ENCODE results near the gene GSDMA.

GSDMA gene

GRCh38 chr17:39963829-39964228 is 1.0 kb downstream of the GSDMA start:
- no peak for DNase-seq

- no peak for DNase-seq
These were observed 2.4 kb downstream of the GSDMA start for GRCh38 chr17:39965017-39965699.

GRCh38 chr17:39966771-39967170 is 4.0 kb downstream of the GSDMA start:
- DNase-seq = no peak

GRCh38 chr17:39968761-39969160 is 6.0 kb downstream of the GSDMA start:
- DNase-seq = no peak

GRCh38 chr17:39969375-39969774 is 6.6 kb downstream of the GSDMA start:
- DNase-seq = peak; percentile 35 to 50 (median 45)

- no peak for DNase-seq
These were observed 7.4 kb downstream of the GSDMA start for GRCh38 chr17:39970157-39970692.

- DNase-seq = no peak
These were observed 8.3 kb downstream of the GSDMA start for GRCh38 chr17:39971076-39971603.

- peak; percentile 81 to 90 (median 82) for DNase-seq
These were observed 9.5 kb downstream of the GSDMA start for GRCh38 chr17:39972271-39972670.

- no peak for DNase-seq
These were observed 10.7 kb downstream of the GSDMA start for GRCh38 chr17:39973496-39973895.

- DNase-seq = no peak
These were observed 11.6 kb downstream of the GSDMA start for GRCh38 chr17:39974433-39974832.

- no peak for DNase-seq
These were observed 13.0 kb downstream of the GSDMA start for GRCh38 chr17:39975801-39976200.

- peak; percentile 53 to 56 (median 53) for DNase-seq
These were observed 16.3 kb downstream of the GSDMA start for GRCh38 chr17:39979016-39979670.

- peak in 2 of 3 donors; percentile 19 to 41 for DNase-seq
These were observed 17.1 kb downstream of the GSDMA start for GRCh38 chr17:39979893-39980350.

GRCh38 chr17:39980351-39981206 is 17.8 kb downstream of the GSDMA start, which contains the start of gene PSMD3:
Gene PSMD3, plus strand, starts transcription at chr17:39980807. Its CDS starts 164 bp downstream, at chr17:39980971.
- DNase-seq = peak; percentile 98 to 100 (median 100)

- no peak for DNase-seq
These were observed 18.5 kb downstream of the GSDMA start for GRCh38 chr17:39981207-39981741.

GRCh38 chr17:39981766-39982375 is 19.1 kb downstream of the GSDMA start:
- peak in 1 of 3 donors; percentile 37 for DNase-seq

- no peak for DNase-seq
These were observed 25.5 kb downstream of the GSDMA start for GRCh38 chr17:39988206-39988810.

GRCh38 chr17:39994448-39994847 is 31.6 kb downstream of the GSDMA start:
- DNase-seq = no peak

- no peak for DNase-seq
These were observed 32.6 kb downstream of the GSDMA start for GRCh38 chr17:39995438-39995837.

- no peak for DNase-seq
These were observed 33.4 kb downstream of the GSDMA start for GRCh38 chr17:39996162-39996561.

GRCh38 chr17:39996800-39997199 is 34.0 kb downstream of the GSDMA start:
- peak; percentile 48 to 70 (median 48) for DNase-seq

- no peak for DNase-seq
These were observed 34.7 kb downstream of the GSDMA start for GRCh38 chr17:39997543-39997942.
